ENCODE measurements around the gene HES7.

- no peak for TF ChIP-seq CTCF (IDR thresholded peaks at IDR 0.05; ENCODE audit: low read depth, low read length, missing input control)
- TF ChIP-seq TAF1 (conservative IDR thresholded peaks at IDR 0.05): no peak
- TF ChIP-seq NR2F2 (IDR thresholded peaks at IDR 0.05): no peak
- no peak for TF ChIP-seq MAX (IDR thresholded peaks at IDR 0.05)
- TF ChIP-seq YY1 (IDR thresholded peaks at IDR 0.05): no peak
- no peak for TF ChIP-seq REST (IDR thresholded peaks at IDR 0.05)
- no peak for TF ChIP-seq RAD21 (IDR thresholded peaks at IDR 0.05)
- TF ChIP-seq ATF3 (IDR thresholded peaks at IDR 0.05): no peak
- no peak for TF ChIP-seq ZBTB33 (IDR thresholded peaks at IDR 0.05)
- no peak for TF ChIP-seq EGR1 (IDR thresholded peaks at IDR 0.05; ENCODE audit: low read depth in 2 of 2)
- no peak for TF ChIP-seq GABPA (IDR thresholded peaks at IDR 0.05 in 1 of 2, conservative IDR thresholded peaks at IDR 0.05 in 1 of 2)
- TF ChIP-seq SP1 (IDR thresholded peaks at IDR 0.05): no peak
- TF ChIP-seq FOXA2 (IDR thresholded peaks at IDR 0.05): no peak
- TF ChIP-seq RXRA (IDR thresholded peaks at IDR 0.05): no peak
Observed at GRCh38 chr17:8122422-8122923, 1.4 kb downstream of the HES7 start.
